ENCODE data around the gene SIK3. TPM values are rescaled to one million over a fixed set of nuclear protein-coding genes. Genes with fewer than 3 reads are reported as not detected.

SIK3 gene
- total RNA-seq, 1 experiment from 2014 or later = 34.4 TPM

- H3K4me3 Mint-ChIP-seq = no peak overlapping the region
- TF ChIP-seq, protein P1, sequence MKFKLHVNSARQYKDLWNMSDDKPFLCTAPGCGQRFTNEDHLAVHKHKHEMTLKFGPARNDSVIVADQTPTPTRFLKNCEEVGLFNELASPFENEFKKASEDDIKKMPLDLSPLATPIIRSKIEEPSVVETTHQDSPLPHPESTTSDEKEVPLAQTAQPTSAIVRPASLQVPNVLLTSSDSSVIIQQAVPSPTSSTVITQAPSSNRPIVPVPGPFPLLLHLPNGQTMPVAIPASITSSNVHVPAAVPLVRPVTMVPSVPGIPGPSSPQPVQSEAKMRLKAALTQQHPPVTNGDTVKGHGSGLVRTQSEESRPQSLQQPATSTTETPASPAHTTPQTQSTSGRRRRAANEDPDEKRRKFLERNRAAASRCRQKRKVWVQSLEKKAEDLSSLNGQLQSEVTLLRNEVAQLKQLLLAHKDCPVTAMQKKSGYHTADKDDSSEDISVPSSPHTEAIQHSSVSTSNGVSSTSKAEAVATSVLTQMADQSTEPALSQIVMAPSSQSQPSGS (CRISPR knock-in tag; IDR thresholded peaks at IDR 0.05; ENCODE audit: borderline replicate concordance, low read depth) = no peak
- no peak for TF ChIP-seq ZNF219 (CRISPR knock-in tag; IDR thresholded peaks at IDR 0.05; ENCODE audit: borderline replicate concordance)
- H3K36me3 Mint-ChIP-seq = peaks cover 6% of the 10 kb centered on the region
- H3K4me1 Mint-ChIP-seq = peaks cover 11% of the 10 kb centered on the region
- H3K27me3 Mint-ChIP-seq (ENCODE audit: low read depth) = no peaks in the 10 kb centered on the region
- POLR2A ChIA-PET = no interaction called here
- DNase-seq (ENCODE audit: low spot score) (no peak), ATAC-seq (no peak)
- CTCF ChIA-PET = interaction anchor here (0.6 to 1.2 kb wide), 3 partner anchors 28 to 76 kb away, joined by 3 read pairs; partner anchors contain the start of gene APOA5
- no peaks in the 10 kb centered on the region for H3K9me3 Mint-ChIP-seq
- H3K27ac Mint-ChIP-seq = 0 out of 2 replicates have a peak overlapping the region, but pooled peaks have one; percentile 36
Observed at GRCh38 chr11:116840746-116841296, 257.4 kb downstream of the SIK3 start.

DNA sequence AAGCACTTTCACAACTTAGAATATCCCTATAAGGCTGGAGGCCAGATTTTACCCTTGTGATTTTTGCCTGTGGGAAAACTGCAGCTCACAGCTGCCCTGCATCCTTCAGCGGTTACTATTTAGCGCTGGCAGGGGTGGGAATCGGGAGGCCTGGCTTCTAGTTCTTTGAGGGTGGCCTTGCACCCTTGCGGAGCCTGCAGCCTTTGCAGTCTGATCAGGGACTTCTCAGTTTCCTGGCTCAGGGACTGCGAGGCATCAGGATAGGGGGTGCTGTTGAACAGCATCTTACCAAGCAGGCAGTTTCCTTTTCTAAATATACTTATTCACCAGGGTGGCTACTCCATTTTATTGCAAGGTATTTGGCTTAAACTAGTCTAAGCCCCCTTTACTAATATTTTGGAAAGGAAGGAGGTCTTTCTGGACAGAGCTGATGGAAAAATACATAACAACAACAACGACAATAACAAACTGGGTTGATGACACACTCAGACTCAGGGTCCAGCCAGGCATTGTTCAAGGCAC, 257.9 kb downstream of the SIK3 start:
- H3K27ac Mint-ChIP-seq = 0 out of 2 replicates have a peak overlapping the region, but pooled peaks have one; percentile 36
- no peak overlapping the region for H3K4me3 Mint-ChIP-seq
- H3K36me3 Mint-ChIP-seq = peaks cover 4% of the 10 kb centered on the region; the same call in 1 of the 2 replicates

GRCh38 chr11:116838321-116839084, 259.7 kb downstream of the SIK3 start:
- H3K36me3 Mint-ChIP-seq = no peaks in the 10 kb centered on the region
- TF ChIP-seq PRRX2 (CRISPR knock-in tag; IDR thresholded peaks at IDR 0.05) (no peak), CTCF (IDR thresholded peaks at IDR 0.05) (no peak), AFF4 (CRISPR knock-in tag; IDR thresholded peaks at IDR 0.05; ENCODE audit: borderline replicate concordance) (no peak), RORB (CRISPR knock-in tag; IDR thresholded peaks at IDR 0.05) (no peak), ZNF512 (CRISPR knock-in tag; IDR thresholded peaks at IDR 0.05; ENCODE audit: borderline replicate concordance) (no peak), NFYB (CRISPR knock-in tag; conservative IDR thresholded peaks at IDR 0.05; ENCODE audit: low read depth) (no peak), SMAD3 (CRISPR knock-in tag; IDR thresholded peaks at IDR 0.05; ENCODE audit: borderline replicate concordance) (no peak)
- TF ChIP-seq, protein P2, sequence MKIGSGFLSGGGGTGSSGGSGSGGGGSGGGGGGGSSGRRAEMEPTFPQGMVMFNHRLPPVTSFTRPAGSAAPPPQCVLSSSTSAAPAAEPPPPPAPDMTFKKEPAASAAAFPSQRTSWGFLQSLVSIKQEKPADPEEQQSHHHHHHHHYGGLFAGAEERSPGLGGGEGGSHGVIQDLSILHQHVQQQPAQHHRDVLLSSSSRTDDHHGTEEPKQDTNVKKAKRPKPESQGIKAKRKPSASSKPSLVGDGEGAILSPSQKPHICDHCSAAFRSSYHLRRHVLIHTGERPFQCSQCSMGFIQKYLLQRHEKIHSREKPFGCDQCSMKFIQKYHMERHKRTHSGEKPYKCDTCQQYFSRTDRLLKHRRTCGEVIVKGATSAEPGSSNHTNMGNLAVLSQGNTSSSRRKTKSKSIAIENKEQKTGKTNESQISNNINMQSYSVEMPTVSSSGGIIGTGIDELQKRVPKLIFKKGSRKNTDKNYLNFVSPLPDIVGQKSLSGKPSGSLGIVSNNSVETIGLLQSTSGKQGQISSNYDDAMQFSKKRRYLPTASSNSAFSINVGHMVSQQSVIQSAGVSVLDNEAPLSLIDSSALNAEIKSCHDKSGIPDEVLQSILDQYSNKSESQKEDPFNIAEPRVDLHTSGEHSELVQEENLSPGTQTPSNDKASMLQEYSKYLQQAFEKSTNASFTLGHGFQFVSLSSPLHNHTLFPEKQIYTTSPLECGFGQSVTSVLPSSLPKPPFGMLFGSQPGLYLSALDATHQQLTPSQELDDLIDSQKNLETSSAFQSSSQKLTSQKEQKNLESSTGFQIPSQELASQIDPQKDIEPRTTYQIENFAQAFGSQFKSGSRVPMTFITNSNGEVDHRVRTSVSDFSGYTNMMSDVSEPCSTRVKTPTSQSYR (CRISPR knock-in tag; IDR thresholded peaks at IDR 0.05) = no peak
- TF ChIP-seq, protein P3, sequence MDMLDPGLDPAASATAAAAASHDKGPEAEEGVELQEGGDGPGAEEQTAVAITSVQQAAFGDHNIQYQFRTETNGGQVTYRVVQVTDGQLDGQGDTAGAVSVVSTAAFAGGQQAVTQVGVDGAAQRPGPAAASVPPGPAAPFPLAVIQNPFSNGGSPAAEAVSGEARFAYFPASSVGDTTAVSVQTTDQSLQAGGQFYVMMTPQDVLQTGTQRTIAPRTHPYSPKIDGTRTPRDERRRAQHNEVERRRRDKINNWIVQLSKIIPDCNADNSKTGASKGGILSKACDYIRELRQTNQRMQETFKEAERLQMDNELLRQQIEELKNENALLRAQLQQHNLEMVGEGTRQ (CRISPR knock-in tag; IDR thresholded peaks at IDR 0.05) = no peak
- TF ChIP-seq, protein P4, sequence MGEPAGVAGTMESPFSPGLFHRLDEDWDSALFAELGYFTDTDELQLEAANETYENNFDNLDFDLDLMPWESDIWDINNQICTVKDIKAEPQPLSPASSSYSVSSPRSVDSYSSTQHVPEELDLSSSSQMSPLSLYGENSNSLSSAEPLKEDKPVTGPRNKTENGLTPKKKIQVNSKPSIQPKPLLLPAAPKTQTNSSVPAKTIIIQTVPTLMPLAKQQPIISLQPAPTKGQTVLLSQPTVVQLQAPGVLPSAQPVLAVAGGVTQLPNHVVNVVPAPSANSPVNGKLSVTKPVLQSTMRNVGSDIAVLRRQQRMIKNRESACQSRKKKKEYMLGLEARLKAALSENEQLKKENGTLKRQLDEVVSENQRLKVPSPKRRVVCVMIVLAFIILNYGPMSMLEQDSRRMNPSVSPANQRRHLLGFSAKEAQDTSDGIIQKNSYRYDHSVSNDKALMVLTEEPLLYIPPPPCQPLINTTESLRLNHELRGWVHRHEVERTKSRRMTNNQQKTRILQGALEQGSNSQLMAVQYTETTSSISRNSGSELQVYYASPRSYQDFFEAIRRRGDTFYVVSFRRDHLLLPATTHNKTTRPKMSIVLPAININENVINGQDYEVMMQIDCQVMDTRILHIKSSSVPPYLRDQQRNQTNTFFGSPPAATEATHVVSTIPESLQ (CRISPR knock-in tag; IDR thresholded peaks at IDR 0.05) = no peak

More for the DNA sequence above, 257.9 kb downstream of the SIK3 start:
- DNase-seq (ENCODE audit: low spot score) = no peak
- ATAC-seq = peak; percentile 38
- POLR2A ChIA-PET = no interaction called here
- CTCF ChIA-PET = interaction anchor here (1.1 to 1.6 kb wide), 3 partner anchors 19 to 50 kb away, joined by 3 to 9 read pairs (median 3); partner anchors contain the start of gene APOA5
- Mint-ChIP-seq H3K4me1 (peaks cover 14% of the 10 kb centered on the region), H3K27me3 (ENCODE audit: low read depth) (peaks cover 5% of the 10 kb centered on the region), H3K9me3 (no peaks in the 10 kb centered on the region)
- TF ChIP-seq TEAD1 (CRISPR knock-in tag; IDR thresholded peaks at IDR 0.05) (no peak), TEAD4 (CRISPR knock-in tag; IDR thresholded peaks at IDR 0.05) (no peak), PRRX2 (CRISPR knock-in tag; IDR thresholded peaks at IDR 0.05) (no peak), NFE2L1 (CRISPR knock-in tag; IDR thresholded peaks at IDR 0.05) (no peak), TCF7 (CRISPR knock-in tag; IDR thresholded peaks at IDR 0.05; ENCODE audit: low read depth) (no peak)

More at GRCh38 chr11:116838321-116839084, 259.7 kb downstream of the SIK3 start:
- POLR2A ChIA-PET = no interaction called here
- no peak for ATAC-seq
- DNase-seq (ENCODE audit: low spot score) = no peak
- Mint-ChIP-seq H3K4me1 (peaks cover 19% of the 10 kb centered on the region), H3K27ac (no peak overlapping the region), H3K4me3 (no peak overlapping the region), H3K9me3 (no peaks in the 10 kb centered on the region), H3K27me3 (ENCODE audit: low read depth) (peaks cover 11% of the 10 kb centered on the region)
- CTCF ChIA-PET = interaction anchor here (1.2 to 6.0 kb wide), 4 partner anchors 18 to 306 kb away, joined by 3 to 358 read pairs (median 6); partner anchors contain the start of genes APOA5, PAFAH1B2 and ZPR1

All from WTC11 (cell line).